ENCODE data around the gene TPSAB1. TPM values are rescaled to one million over a fixed set of nuclear protein-coding genes. Genes with fewer than 3 reads are reported as not detected.

Gene TPSAB1
- total and polyA plus RNA-seq, 12 donors = 0.11 to 4.8 (median 0.93) TPM; not detected in 3

GRCh38 chr16:1200014-1200627 lies 40.4 kb upstream of the TPSAB1 start:
- no peaks in the 10 kb centered on the region for H3K9me3 ChIP-seq (replicated peaks in 1 of 3)
- no peak overlapping the region for H3K4me3 ChIP-seq
- H3K27me3 ChIP-seq = no peaks in the 10 kb centered on the region
- 82 to 88% (median 86%) methylated on average over 25 to 38 of the region's 38 CpGs for WGBS, 4 donors
- no peaks in the 10 kb centered on the region for H3K36me3 ChIP-seq (replicated peaks in 1 of 2)
- intact Hi-C loops (cut with DNase I) = no loop called here
- DNase-seq = no peak
- no peak for TF ChIP-seq POLR2A (IDR thresholded peaks at IDR 0.05)
- TF ChIP-seq, protein P1, sequence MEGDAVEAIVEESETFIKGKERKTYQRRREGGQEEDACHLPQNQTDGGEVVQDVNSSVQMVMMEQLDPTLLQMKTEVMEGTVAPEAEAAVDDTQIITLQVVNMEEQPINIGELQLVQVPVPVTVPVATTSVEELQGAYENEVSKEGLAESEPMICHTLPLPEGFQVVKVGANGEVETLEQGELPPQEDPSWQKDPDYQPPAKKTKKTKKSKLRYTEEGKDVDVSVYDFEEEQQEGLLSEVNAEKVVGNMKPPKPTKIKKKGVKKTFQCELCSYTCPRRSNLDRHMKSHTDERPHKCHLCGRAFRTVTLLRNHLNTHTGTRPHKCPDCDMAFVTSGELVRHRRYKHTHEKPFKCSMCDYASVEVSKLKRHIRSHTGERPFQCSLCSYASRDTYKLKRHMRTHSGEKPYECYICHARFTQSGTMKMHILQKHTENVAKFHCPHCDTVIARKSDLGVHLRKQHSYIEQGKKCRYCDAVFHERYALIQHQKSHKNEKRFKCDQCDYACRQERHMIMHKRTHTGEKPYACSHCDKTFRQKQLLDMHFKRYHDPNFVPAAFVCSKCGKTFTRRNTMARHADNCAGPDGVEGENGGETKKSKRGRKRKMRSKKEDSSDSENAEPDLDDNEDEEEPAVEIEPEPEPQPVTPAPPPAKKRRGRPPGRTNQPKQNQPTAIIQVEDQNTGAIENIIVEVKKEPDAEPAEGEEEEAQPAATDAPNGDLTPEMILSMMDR (IDR thresholded peaks at IDR 0.05) = no peak
- no peaks in the 10 kb centered on the region for H3K4me1 ChIP-seq (replicated peaks in 1 of 2)
- H3K27ac ChIP-seq = no peak overlapping the region

DNA sequence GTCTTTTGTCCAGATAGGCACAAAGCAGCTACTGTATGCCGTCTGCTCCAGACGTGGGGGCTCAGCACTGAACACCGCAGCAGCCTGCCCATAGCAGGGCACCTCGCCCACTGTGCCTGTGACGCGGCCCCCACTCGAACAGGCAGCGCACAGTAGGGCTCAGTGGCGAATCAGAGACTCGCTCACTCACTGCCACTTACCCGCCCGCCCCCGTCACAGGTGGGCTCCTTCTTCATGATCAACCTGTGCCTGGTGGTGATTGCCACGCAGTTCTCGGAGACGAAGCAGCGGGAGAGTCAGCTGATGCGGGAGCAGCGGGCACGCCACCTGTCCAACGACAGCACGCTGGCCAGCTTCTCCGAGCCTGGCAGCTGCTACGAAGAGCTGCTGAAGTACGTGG lies 39.1 kb upstream of the TPSAB1 start:
- no peak for DNase-seq
- H3K27me3 ChIP-seq = no peaks in the 10 kb centered on the region
- no peak overlapping the region for H3K27ac ChIP-seq
- H3K4me3 ChIP-seq = no peak overlapping the region
- WGBS, 4 donors = 92 to 96% (median 94%) methylated on average over 12 to 25 of the region's 25 CpGs
- H3K4me1 ChIP-seq (replicated peaks in 1 of 2) = no peaks in the 10 kb centered on the region
- H3K9me3 ChIP-seq (replicated peaks in 1 of 3) = no peaks in the 10 kb centered on the region
- H3K36me3 ChIP-seq (replicated peaks in 1 of 2) = no peaks in the 10 kb centered on the region
- intact Hi-C loops (cut with DNase I) = no loop called here
- no peak for TF ChIP-seq POLR2A (IDR thresholded peaks at IDR 0.05)
- TF ChIP-seq, protein P1 (IDR thresholded peaks at IDR 0.05) = no peak

- no peak overlapping the region for H3K4me3 ChIP-seq
- intact Hi-C loops (cut with DNase I) = no loop called here
- TF ChIP-seq POLR2A (IDR thresholded peaks at IDR 0.05) = no peak
- TF ChIP-seq, protein P1 (IDR thresholded peaks at IDR 0.05) = no peak
- DNase-seq = no peak
- 90 to 96% (median 95%) methylated on average over 13 to 18 of the region's 18 CpGs for WGBS, 4 donors
- no peak overlapping the region for H3K27ac ChIP-seq
- no peaks in the 10 kb centered on the region for H3K4me1 ChIP-seq (replicated peaks in 1 of 2)
- no peaks in the 10 kb centered on the region for H3K27me3 ChIP-seq
- no peaks in the 10 kb centered on the region for H3K9me3 ChIP-seq (replicated peaks in 1 of 3)
- no peaks in the 10 kb centered on the region for H3K36me3 ChIP-seq (replicated peaks in 1 of 2)
These were observed 38.2 kb upstream of the TPSAB1 start for GRCh38 chr16:1202274-1202673.

DNA sequence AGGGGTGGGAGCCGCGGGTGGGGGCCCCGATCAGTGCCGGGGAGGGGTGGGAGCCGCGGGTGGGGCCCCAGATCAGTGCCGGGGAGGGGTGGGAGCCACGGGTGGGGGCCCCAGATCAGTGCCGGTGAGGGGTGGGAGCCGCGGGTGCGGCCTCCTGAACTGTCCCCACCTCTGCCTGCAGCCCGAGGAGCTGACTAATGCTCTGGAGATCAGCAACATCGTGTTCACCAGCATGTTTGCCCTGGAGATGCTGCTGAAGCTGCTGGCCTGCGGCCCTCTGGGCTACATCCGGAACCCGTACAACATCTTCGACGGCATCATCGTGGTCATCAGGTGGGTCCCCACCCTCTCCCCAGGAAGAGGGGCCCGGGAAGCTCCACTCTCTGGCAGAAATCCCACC lies 35.6 kb upstream of the TPSAB1 start:
- Histone ChIP-seq H3K27ac (no peak overlapping the region), H3K4me1 (replicated peaks in 1 of 2) (no peaks in the 10 kb centered on the region), H3K27me3 (no peaks in the 10 kb centered on the region), H3K9me3 (replicated peaks in 1 of 3) (no peaks in the 10 kb centered on the region), H3K4me3 (no peak overlapping the region), H3K36me3 (replicated peaks in 1 of 2) (no peaks in the 10 kb centered on the region)
- 82 to 94% (median 86%) methylated on average over 6 to 17 of the region's 21 CpGs; no CpG with 5 or more reads in 1 of the 4 donors for WGBS, 4 donors
- intact Hi-C loops (cut with DNase I) = no loop called here
- no peak for DNase-seq
- TF ChIP-seq POLR2A (IDR thresholded peaks at IDR 0.05) = no peak
- TF ChIP-seq, protein P1 (IDR thresholded peaks at IDR 0.05) = no peak
